ENCODE measurements around the gene ATF4.

The ATF4 gene

DNA sequence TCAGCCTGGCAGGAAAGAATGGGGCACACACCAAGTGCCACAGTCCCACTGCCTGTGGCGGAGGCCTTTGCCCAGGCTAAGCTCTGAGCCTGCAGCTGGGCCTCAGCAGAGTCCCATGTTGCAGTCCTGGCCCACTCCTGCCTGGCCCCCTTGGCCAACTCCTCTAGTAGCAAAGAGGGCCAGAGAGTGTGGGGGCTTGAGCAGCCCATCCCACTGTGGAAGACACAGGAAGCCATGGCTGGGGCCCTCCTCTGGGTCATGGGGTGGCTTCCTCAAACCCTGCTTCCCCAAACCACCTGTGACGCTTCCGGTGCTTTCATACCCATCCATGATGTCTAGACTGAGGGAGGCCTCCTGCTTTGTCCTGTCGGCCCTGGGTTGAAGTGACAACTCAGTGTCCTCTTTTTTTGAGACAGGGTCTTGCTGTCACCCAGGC is 6.4 kb downstream of the ATF4 start:
- Histone ChIP-seq H3K36me3 (ENCODE audit: control insufficient read depth in 5 of 5, insufficient read depth in 5 of 5, low read length in 5 of 5) (peaks cover 0 to 66% (median 47%) of the 10 kb centered on the region in 5 donors), H3K27ac (ENCODE audit: low read depth, low read length) (no peak overlapping the region), H3K27me3 (ENCODE audit: control insufficient read depth in 5 of 5, insufficient read depth in 4 of 5, low read length in 5 of 5) (no peaks in the 10 kb centered on the region), H3K9me3 (ENCODE audit: control insufficient read depth in 5 of 5, low read length in 5 of 5) (no peaks in the 10 kb centered on the region), H3K4me3 (ENCODE audit: low read depth in 1 of 5, low read length in 5 of 5) (no peak overlapping the region), H3K9ac (ENCODE audit: low read length in 5 of 5) (no peak overlapping the region), H3K4me1 (ENCODE audit: control insufficient read depth in 5 of 5, insufficient read depth in 5 of 5, low read length in 5 of 5) (peaks cover 30 to 97% (median 81%) of the 10 kb centered on the region in 5 donors)

DNA sequence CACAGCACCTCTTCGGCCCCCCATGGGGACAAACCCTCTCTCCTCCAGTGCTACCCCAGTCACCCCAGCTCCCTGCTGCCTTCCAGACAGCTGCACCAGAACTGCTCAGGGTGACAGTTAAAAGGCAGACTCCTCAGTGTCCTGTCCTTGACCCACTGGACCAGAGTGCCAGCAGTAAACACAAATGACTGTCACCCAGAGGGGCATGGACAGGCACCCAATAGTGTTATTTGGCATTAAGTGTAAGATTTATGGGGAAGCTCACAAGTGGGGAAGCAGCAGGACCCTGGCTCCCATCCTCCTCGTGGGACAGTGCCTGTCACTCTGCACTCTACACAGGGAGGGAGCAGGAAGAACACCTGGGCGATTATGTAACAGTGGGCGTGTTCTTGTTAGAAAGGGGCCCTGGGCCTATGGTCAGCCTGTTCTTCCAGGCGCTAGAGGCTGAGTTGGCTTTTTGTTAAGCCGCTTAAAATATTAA is 7.2 kb downstream of the ATF4 start:
- no peak overlapping the region for H3K27ac ChIP-seq (ENCODE audit: low read depth, low read length)
- H3K27me3 ChIP-seq (ENCODE audit: control insufficient read depth in 5 of 5, insufficient read depth in 4 of 5, low read length in 5 of 5), result no peaks in the 10 kb centered on the region
- no peaks in the 10 kb centered on the region for H3K9me3 ChIP-seq (ENCODE audit: control insufficient read depth in 5 of 5, low read length in 5 of 5)
- H3K36me3 ChIP-seq (ENCODE audit: control insufficient read depth in 5 of 5, insufficient read depth in 5 of 5, low read length in 5 of 5), result peaks cover 0 to 59% (median 40%) of the 10 kb centered on the region in 5 donors
- peaks cover 31 to 97% (median 79%) of the 10 kb centered on the region in 5 donors for H3K4me1 ChIP-seq (ENCODE audit: control insufficient read depth in 5 of 5, insufficient read depth in 5 of 5, low read length in 5 of 5)
- no peak overlapping the region for H3K4me3 ChIP-seq (ENCODE audit: low read depth in 1 of 5, low read length in 5 of 5)
- peak overlapping the region in 2 of 5 donors; percentile 17 to 22 for H3K9ac ChIP-seq (ENCODE audit: low read length in 5 of 5)

DNA sequence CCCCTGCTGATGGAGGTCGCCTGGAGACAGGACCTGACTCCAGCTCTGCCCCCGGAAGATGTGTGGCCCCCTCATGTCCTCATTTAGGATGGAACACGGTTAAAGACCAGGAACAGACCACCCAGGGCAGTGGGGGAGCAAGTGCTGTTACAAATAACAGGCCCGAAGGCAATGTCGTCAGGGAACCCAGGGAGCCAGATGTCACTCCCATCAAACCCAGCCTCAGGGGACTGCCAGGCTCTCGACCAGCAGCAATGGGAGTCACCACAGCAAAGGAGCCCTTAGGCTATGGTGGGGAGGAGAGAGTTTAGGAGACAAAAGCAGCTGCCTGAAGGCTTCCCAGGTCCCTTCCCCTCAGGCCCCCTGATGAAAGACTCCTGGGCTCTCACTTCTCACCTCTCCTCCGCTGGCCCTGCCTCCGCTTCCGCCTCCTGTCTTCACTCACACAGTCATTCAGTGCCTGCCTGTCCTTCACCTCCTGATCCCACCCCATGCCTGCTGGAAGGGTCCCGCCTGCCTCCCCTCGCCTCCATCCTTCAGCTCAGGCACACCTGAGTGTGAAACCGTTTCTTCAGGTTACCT is 7.8 kb downstream of the ATF4 start:
- peaks cover 0 to 53% (median 33%) of the 10 kb centered on the region in 5 donors for H3K36me3 ChIP-seq (ENCODE audit: control insufficient read depth in 5 of 5, insufficient read depth in 5 of 5, low read length in 5 of 5)

DNA sequence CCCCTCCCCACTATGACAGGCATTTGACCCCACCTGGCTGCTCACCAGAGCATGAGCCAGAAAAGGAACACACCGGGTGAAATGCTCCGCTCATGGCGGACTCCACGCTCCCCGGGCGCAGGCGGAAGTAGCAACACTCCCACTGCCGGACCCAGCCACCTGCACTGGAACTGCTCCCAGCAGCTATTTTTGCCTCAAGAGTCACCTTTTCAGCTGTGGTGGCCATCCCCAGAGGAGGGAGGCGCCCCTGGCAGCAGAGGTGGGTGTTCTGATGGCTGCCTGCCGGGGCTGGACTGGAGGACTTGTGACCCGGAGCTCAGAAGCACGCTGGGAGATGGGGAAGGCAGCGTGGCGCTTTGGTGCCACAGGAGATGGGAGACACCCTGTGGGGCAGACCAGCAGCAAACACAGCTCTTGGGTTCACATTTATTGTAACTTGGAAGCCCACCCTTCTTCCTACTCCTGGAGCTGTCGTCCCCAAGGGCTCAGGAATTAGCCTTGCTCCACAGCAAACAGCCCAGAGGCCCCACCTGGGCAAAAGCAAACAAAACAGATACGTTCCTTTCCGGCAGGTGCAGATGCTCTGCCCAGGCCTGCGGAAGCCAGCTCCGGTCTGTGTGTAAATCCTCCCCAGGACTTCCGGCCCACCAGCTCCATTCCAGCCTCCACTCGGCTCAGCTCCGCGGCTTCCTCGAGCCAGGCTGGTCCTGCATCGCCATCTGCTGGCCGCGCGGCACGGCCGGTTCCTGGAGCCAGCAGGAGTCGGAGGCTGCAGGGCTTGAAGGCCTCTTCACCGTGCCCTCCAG is 8.5 kb downstream of the ATF4 start:
- Histone ChIP-seq H3K4me1 (ENCODE audit: control insufficient read depth in 5 of 5, insufficient read depth in 5 of 5, low read length in 5 of 5) (peaks cover 22 to 86% (median 72%) of the 10 kb centered on the region in 5 donors), H3K27ac (ENCODE audit: low read depth, low read length) (peak overlapping the region; percentile 30), H3K36me3 (ENCODE audit: control insufficient read depth in 5 of 5, insufficient read depth in 5 of 5, low read length in 5 of 5) (peaks cover 0 to 49% (median 30%) of the 10 kb centered on the region in 5 donors), H3K9me3 (ENCODE audit: control insufficient read depth in 5 of 5, low read length in 5 of 5) (no peaks in the 10 kb centered on the region), H3K27me3 (ENCODE audit: control insufficient read depth in 5 of 5, insufficient read depth in 4 of 5, low read length in 5 of 5) (no peaks in the 10 kb centered on the region), H3K4me3 (ENCODE audit: low read depth in 1 of 5, low read length in 5 of 5) (peak overlapping the region; percentile 11 to 49 (median 32)), H3K9ac (ENCODE audit: low read length in 5 of 5) (peak overlapping the region in 3 of 5 donors; percentile 11 to 31 (median 21))

More for the DNA sequence above, 7.8 kb downstream of the ATF4 start:
- Histone ChIP-seq H3K9ac (ENCODE audit: low read length in 5 of 5) (peak overlapping the region in 3 of 5 donors; percentile 11 to 21 (median 21)), H3K27ac (ENCODE audit: low read depth, low read length) (peak overlapping the region; percentile 30), H3K4me1 (ENCODE audit: control insufficient read depth in 5 of 5, insufficient read depth in 5 of 5, low read length in 5 of 5) (peaks cover 25 to 93% (median 76%) of the 10 kb centered on the region in 5 donors), H3K9me3 (ENCODE audit: control insufficient read depth in 5 of 5, low read length in 5 of 5) (no peaks in the 10 kb centered on the region), H3K4me3 (ENCODE audit: low read depth in 1 of 5, low read length in 5 of 5) (no peak overlapping the region), H3K27me3 (ENCODE audit: control insufficient read depth in 5 of 5, insufficient read depth in 4 of 5, low read length in 5 of 5) (no peaks in the 10 kb centered on the region)

- Histone ChIP-seq H3K27ac (ENCODE audit: low read depth, low read length) (peak overlapping the region; percentile 30), H3K36me3 (ENCODE audit: control insufficient read depth in 5 of 5, insufficient read depth in 5 of 5, low read length in 5 of 5) (peaks cover 0 to 43% (median 25%) of the 10 kb centered on the region in 5 donors), H3K9ac (ENCODE audit: low read length in 5 of 5) (peak overlapping the region in 1 of 5 donors; percentile 26), H3K9me3 (ENCODE audit: control insufficient read depth in 5 of 5, low read length in 5 of 5) (no peaks in the 10 kb centered on the region), H3K4me3 (ENCODE audit: low read depth in 1 of 5, low read length in 5 of 5) (peak overlapping the region in 3 of 5 donors; percentile 3 to 42 (median 6)), H3K4me1 (ENCODE audit: control insufficient read depth in 5 of 5, insufficient read depth in 5 of 5, low read length in 5 of 5) (peaks cover 20 to 83% (median 70%) of the 10 kb centered on the region in 5 donors), H3K27me3 (ENCODE audit: control insufficient read depth in 5 of 5, insufficient read depth in 4 of 5, low read length in 5 of 5) (no peaks in the 10 kb centered on the region)
Measured at GRCh38 chr22:39529487-39529851, 9.1 kb downstream of the ATF4 start.

- Histone ChIP-seq H3K27me3 (ENCODE audit: control insufficient read depth in 5 of 5, insufficient read depth in 4 of 5, low read length in 5 of 5) (no peaks in the 10 kb centered on the region), H3K36me3 (ENCODE audit: control insufficient read depth in 5 of 5, insufficient read depth in 5 of 5, low read length in 5 of 5) (peaks cover 0 to 37% (median 20%) of the 10 kb centered on the region in 5 donors), H3K4me3 (ENCODE audit: low read depth in 1 of 5, low read length in 5 of 5) (peak overlapping the region in 1 of 5 donors; percentile 42), H3K27ac (ENCODE audit: low read depth, low read length) (peak overlapping the region; percentile 16), H3K9ac (ENCODE audit: low read length in 5 of 5) (peak overlapping the region in 1 of 5 donors; percentile 26), H3K4me1 (ENCODE audit: control insufficient read depth in 5 of 5, insufficient read depth in 5 of 5, low read length in 5 of 5) (peaks cover 18 to 83% (median 70%) of the 10 kb centered on the region in 5 donors), H3K9me3 (ENCODE audit: control insufficient read depth in 5 of 5, low read length in 5 of 5) (no peaks in the 10 kb centered on the region)
Measured at GRCh38 chr22:39530116-39530515, 9.8 kb downstream of the ATF4 start.

DNA sequence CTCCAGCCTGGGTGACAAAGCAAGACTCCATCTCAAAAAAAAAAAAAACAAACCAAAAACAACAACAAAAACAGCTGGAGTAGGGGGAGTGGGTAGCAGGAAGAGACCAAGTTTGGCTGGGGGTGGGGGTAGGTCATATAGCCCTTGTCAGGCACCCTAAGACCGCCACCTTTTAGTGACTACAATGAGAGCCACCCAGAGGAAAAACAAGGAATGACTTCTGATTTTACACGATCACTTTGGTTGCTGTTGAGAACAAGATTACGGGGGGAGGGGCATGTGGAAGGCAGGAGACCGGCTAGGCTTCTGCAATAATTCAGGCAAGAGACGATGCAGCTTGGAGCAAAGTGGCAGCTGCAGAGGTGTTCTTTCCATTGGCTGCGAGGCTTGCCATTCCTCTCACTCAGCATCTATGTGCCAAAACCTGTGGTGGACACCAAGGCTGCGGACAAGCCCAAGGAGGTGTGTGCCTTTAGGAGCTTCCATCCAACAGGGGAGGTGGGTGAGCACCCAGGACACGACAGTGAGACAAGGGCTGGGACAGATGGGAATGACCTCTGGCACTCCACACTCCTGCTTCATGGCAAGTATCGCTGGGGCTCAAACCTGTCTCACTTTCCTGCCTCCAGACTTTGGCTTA is 10.4 kb downstream of the ATF4 start:
- Histone ChIP-seq H3K9ac (ENCODE audit: low read length in 5 of 5) (peak overlapping the region in 2 of 5 donors; percentile 96 to 98), H3K36me3 (ENCODE audit: control insufficient read depth in 5 of 5, insufficient read depth in 5 of 5, low read length in 5 of 5) (peaks cover 0 to 33% (median 20%) of the 10 kb centered on the region in 5 donors), H3K9me3 (ENCODE audit: control insufficient read depth in 5 of 5, low read length in 5 of 5) (no peaks in the 10 kb centered on the region), H3K4me1 (ENCODE audit: control insufficient read depth in 5 of 5, insufficient read depth in 5 of 5, low read length in 5 of 5) (peaks cover 16 to 77% (median 63%) of the 10 kb centered on the region in 5 donors), H3K4me3 (ENCODE audit: low read depth in 1 of 5, low read length in 5 of 5) (peak overlapping the region in 1 of 5 donors; percentile 57), H3K27me3 (ENCODE audit: control insufficient read depth in 5 of 5, insufficient read depth in 4 of 5, low read length in 5 of 5) (no peaks in the 10 kb centered on the region), H3K27ac (ENCODE audit: low read depth, low read length) (peak overlapping the region; percentile 90)

DNA sequence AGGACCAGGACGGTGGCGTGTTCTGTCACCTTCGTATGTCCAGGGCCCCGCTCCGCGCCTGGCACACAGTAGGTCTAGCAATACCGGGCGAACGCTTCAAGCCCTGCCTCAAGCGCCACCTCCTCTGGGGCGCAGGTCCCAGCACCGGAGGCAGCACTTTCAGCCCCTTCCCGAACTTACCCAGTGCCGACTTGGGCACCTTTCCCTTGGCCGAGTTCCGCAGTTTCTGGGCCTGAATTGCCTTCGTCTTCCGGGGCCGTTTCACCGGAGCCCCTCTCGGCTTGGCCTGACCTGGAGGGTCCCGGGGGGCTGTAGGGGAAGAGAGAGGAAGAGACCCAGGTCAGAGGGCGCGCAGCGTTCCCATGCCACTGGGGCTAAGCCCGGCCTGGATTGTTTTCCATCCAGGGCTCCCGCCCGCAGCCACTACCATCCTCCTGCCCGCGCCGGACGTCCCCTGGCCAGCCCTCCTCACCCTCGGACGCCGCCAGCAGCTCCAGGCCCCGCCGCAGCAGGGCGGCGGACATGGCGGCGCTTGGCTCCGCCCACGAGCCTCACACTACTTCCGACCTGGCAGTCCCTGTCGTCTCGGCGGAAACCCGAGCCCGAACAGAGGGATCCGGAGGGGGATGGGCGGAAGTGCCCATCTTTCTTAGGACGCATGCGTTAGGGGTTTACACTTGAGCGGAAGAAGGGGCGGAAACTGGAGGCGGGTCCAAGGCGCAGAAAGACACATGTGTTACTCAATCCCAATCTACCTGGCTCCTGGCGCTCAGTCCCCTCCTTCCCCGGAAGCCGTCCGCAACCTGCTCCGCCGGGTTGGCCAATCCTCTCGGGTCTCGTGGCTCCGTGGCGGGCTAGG is 12.1 kb downstream of the ATF4 start, which contains the start of gene RPS19BP1:
Gene RPS19BP1 (minus strand): TSS at position 534 of the 859 bp plus-strand sequence. CDS start 10 bp downstream, at position 524.
- Histone ChIP-seq H3K27me3 (ENCODE audit: control insufficient read depth in 5 of 5, insufficient read depth in 4 of 5, low read length in 5 of 5) (no peaks in the 10 kb centered on the region), H3K4me1 (ENCODE audit: control insufficient read depth in 5 of 5, insufficient read depth in 5 of 5, low read length in 5 of 5) (peaks cover 16 to 63% (median 57%) of the 10 kb centered on the region in 5 donors)

GRCh38 chr22:39534092-39534506 is 13.7 kb downstream of the ATF4 start:
- Histone ChIP-seq H3K4me3 (ENCODE audit: low read depth in 1 of 5, low read length in 5 of 5) (no peak overlapping the region), H3K27me3 (ENCODE audit: control insufficient read depth in 5 of 5, insufficient read depth in 4 of 5, low read length in 5 of 5) (no peaks in the 10 kb centered on the region), H3K9ac (ENCODE audit: low read length in 5 of 5) (peak overlapping the region in 1 of 5 donors; percentile 42), H3K27ac (ENCODE audit: low read depth, low read length) (no peak overlapping the region), H3K9me3 (ENCODE audit: control insufficient read depth in 5 of 5, low read length in 5 of 5) (no peaks in the 10 kb centered on the region), H3K4me1 (ENCODE audit: control insufficient read depth in 5 of 5, insufficient read depth in 5 of 5, low read length in 5 of 5) (peaks cover 11 to 46% (median 42%) of the 10 kb centered on the region in 5 donors), H3K36me3 (ENCODE audit: control insufficient read depth in 5 of 5, insufficient read depth in 5 of 5, low read length in 5 of 5) (peaks cover 0 to 15% (median 7%) of the 10 kb centered on the region in 5 donors)

More for the DNA sequence above, 12.1 kb downstream of the ATF4 start, which contains the start of gene RPS19BP1:
- H3K9ac ChIP-seq (ENCODE audit: low read length in 5 of 5), result peak within 1 kb of the TSS; percentile 85 to 98 (median 92)
- peaks cover 0 to 30% (median 20%) of the 10 kb centered on the region in 5 donors for H3K36me3 ChIP-seq (ENCODE audit: control insufficient read depth in 5 of 5, insufficient read depth in 5 of 5, low read length in 5 of 5)
- no peaks in the 10 kb centered on the region for H3K9me3 ChIP-seq (ENCODE audit: control insufficient read depth in 5 of 5, low read length in 5 of 5)
- peak within 1 kb of the TSS; percentile 57 to 97 (median 95) for H3K4me3 ChIP-seq (ENCODE audit: low read depth in 1 of 5, low read length in 5 of 5)
- H3K27ac ChIP-seq (ENCODE audit: low read depth, low read length), result peak within 1 kb of the TSS; percentile 90
